Glutamatergic neuron (in vitro differentiated cells): ENCODE results near the gene SLC13A1. TPM values are rescaled to one million over a fixed set of nuclear protein-coding genes. Genes with fewer than 3 reads are reported as not detected.

Source experiments
- DNase-seq: peaks from one replicate; pipeline ENCODE4 v3.0.0; 2022
- H3K27ac Mint-ChIP-seq: one replicate; pipeline ENCODE4 v1.8.0; 2020; ENCODE audit warnings: mild to moderate bottlenecking, mixed read lengths, inconsistent platforms; ENCODE audit not compliant: unreplicated experiment
- H3K27me3 Mint-ChIP-seq: one replicate; pipeline ENCODE4 v1.8.0; 2020; ENCODE audit warnings: mild to moderate bottlenecking, moderate library complexity, mixed read lengths, inconsistent platforms; ENCODE audit not compliant: unreplicated experiment
- H3K36me3 Mint-ChIP-seq: one replicate; pipeline ENCODE4 v1.8.0; 2020; ENCODE audit warnings: mild to moderate bottlenecking, mixed read lengths, inconsistent platforms; ENCODE audit not compliant: unreplicated experiment
- H3K4me1 Mint-ChIP-seq: one replicate; pipeline ENCODE4 v1.8.0; 2020; ENCODE audit warnings: mild to moderate bottlenecking, low read depth, mixed read lengths, inconsistent platforms; ENCODE audit not compliant: unreplicated experiment
- H3K4me3 Mint-ChIP-seq: one replicate; pipeline ENCODE4 v1.8.0; 2020; ENCODE audit warnings: mild to moderate bottlenecking, mixed read lengths, inconsistent platforms; ENCODE audit not compliant: unreplicated experiment
- H3K9me3 Mint-ChIP-seq: one replicate; pipeline ENCODE4 v1.8.0; 2020; ENCODE audit warnings: mild to moderate bottlenecking, moderate library complexity, mixed read lengths, inconsistent platforms; ENCODE audit not compliant: unreplicated experiment
- CTCF ChIP-seq: fragments of 200-600 bp; sonication (generic); IDR thresholded peaks from one replicate; pipeline ENCODE4 v1.5.0; 2021; ENCODE audit not compliant: partially characterized antibody, unreplicated experiment
- total RNA-seq: library from RNA; stranded (reverse); fragmentation: NEBNext Ultra II Directional; extraction: Animal tissue kit (Norgen Biotek cat#: 25700); gene quantifications from one replicate; pipeline ENCODE4 v1.2.1, GENCODE V29; 2021; ENCODE audit not compliant: unreplicated experiment

Gene SLC13A1
- total RNA-seq, 1 donor from 2014 or later: not detected

- no peak overlapping the region for H3K4me3 Mint-ChIP-seq
- H3K9me3 Mint-ChIP-seq: no peaks in the 10 kb centered on the region
- H3K4me1 Mint-ChIP-seq: no peaks in the 10 kb centered on the region
- no peaks in the 10 kb centered on the region for H3K27me3 Mint-ChIP-seq
- no peak overlapping the region for H3K27ac Mint-ChIP-seq
- TF ChIP-seq CTCF: no peak
- no peaks in the 10 kb centered on the region for H3K36me3 Mint-ChIP-seq
- DNase-seq: no peak
Measured at GRCh38 chr7:123148813-123149212, 51.0 kb downstream of the SLC13A1 start.

- no peaks in the 10 kb centered on the region for H3K4me1 Mint-ChIP-seq
- no peak overlapping the region for H3K4me3 Mint-ChIP-seq
- DNase-seq: no peak
- H3K9me3 Mint-ChIP-seq: no peaks in the 10 kb centered on the region
- H3K27ac Mint-ChIP-seq: no peak overlapping the region
- H3K36me3 Mint-ChIP-seq: no peaks in the 10 kb centered on the region
- H3K27me3 Mint-ChIP-seq: no peaks in the 10 kb centered on the region
- no peak for TF ChIP-seq CTCF
Measured at GRCh38 chr7:123143252-123144006, 56.3 kb downstream of the SLC13A1 start.

GRCh38 chr7:123140561-123140960, 59.2 kb downstream of the SLC13A1 start:
- H3K36me3 Mint-ChIP-seq: no peaks in the 10 kb centered on the region
- H3K4me3 Mint-ChIP-seq: no peak overlapping the region
- DNase-seq: no peak
- H3K27ac Mint-ChIP-seq: no peak overlapping the region
- TF ChIP-seq CTCF: no peak
- H3K4me1 Mint-ChIP-seq: no peaks in the 10 kb centered on the region
- no peaks in the 10 kb centered on the region for H3K9me3 Mint-ChIP-seq
- H3K27me3 Mint-ChIP-seq: no peaks in the 10 kb centered on the region

- TF ChIP-seq CTCF: no peak
- no peak overlapping the region for H3K27ac Mint-ChIP-seq
- H3K36me3 Mint-ChIP-seq: no peaks in the 10 kb centered on the region
- DNase-seq: no peak
- no peak overlapping the region for H3K4me3 Mint-ChIP-seq
- H3K9me3 Mint-ChIP-seq: peaks cover 2% of the 10 kb centered on the region
- no peaks in the 10 kb centered on the region for H3K27me3 Mint-ChIP-seq
- no peaks in the 10 kb centered on the region for H3K4me1 Mint-ChIP-seq
Measured at GRCh38 chr7:123135960-123136359, 63.8 kb downstream of the SLC13A1 start.

- Mint-ChIP-seq H3K4me3 (no peak overlapping the region), H3K9me3 (peaks cover 2% of the 10 kb centered on the region), H3K36me3 (no peaks in the 10 kb centered on the region), H3K4me1 (no peaks in the 10 kb centered on the region), H3K27me3 (no peaks in the 10 kb centered on the region), H3K27ac (no peak overlapping the region)
- no peak for TF ChIP-seq CTCF
- DNase-seq: no peak
Measured at GRCh38 chr7:123133924-123134323, 65.8 kb downstream of the SLC13A1 start.
